Osteocyte (in vitro differentiated cells): ENCODE measurements around the gene ENDOD1. TPM values are rescaled to one million over a fixed set of nuclear protein-coding genes. Genes with fewer than 3 reads are reported as not detected.

Experiments
- DNase-seq: peaks from one replicate; pipeline ENCODE4 v3.0.0; 2021; ENCODE audit warnings: mixed read lengths; ENCODE audit not compliant: unreplicated experiment; ENCODE audit errors: extremely low spot score
- H3K27ac Mint-ChIP-seq: one replicate; pipeline ENCODE4 v1.8.0; 2021; ENCODE audit warnings: mild to moderate bottlenecking, mixed read lengths; ENCODE audit not compliant: unreplicated experiment
- H3K27me3 Mint-ChIP-seq: one replicate; pipeline ENCODE4 v1.8.0; 2021; ENCODE audit warnings: mixed read lengths; ENCODE audit not compliant: unreplicated experiment
- H3K36me3 Mint-ChIP-seq: one replicate; pipeline ENCODE4 v1.8.0; 2021; ENCODE audit warnings: mixed read lengths; ENCODE audit not compliant: unreplicated experiment
- H3K4me1 Mint-ChIP-seq: one replicate; pipeline ENCODE4 v1.8.0; 2021; ENCODE audit warnings: mixed read lengths; ENCODE audit not compliant: unreplicated experiment
- H3K4me3 Mint-ChIP-seq: one replicate; pipeline ENCODE4 v1.8.0; 2021; ENCODE audit warnings: mild to moderate bottlenecking, moderate library complexity, mixed read lengths; ENCODE audit not compliant: unreplicated experiment
- H3K9me3 Mint-ChIP-seq: one replicate; pipeline ENCODE4 v1.8.0; 2021; ENCODE audit warnings: mixed read lengths; ENCODE audit not compliant: unreplicated experiment
- CTCF ChIP-seq: fragments of 200-600 bp; sonication (generic); IDR thresholded peaks from 2 replicates; pipeline ENCODE4 v1.5.0; 2021; ENCODE audit warnings: antibody characterized with exemption, mild to moderate bottlenecking, moderate library complexity
- long read RNA-seq: library from polyadenylated mRNA; unstranded; transcript quantifications from one replicate; pipeline ENCODE4 v2.0.0, GENCODE V29; 2021
- total RNA-seq: library from RNA; stranded (reverse); gene quantifications from 2 replicates; pipeline ENCODE4 v1.2.1, GENCODE V29; 2021

Gene ENDOD1, protein sequence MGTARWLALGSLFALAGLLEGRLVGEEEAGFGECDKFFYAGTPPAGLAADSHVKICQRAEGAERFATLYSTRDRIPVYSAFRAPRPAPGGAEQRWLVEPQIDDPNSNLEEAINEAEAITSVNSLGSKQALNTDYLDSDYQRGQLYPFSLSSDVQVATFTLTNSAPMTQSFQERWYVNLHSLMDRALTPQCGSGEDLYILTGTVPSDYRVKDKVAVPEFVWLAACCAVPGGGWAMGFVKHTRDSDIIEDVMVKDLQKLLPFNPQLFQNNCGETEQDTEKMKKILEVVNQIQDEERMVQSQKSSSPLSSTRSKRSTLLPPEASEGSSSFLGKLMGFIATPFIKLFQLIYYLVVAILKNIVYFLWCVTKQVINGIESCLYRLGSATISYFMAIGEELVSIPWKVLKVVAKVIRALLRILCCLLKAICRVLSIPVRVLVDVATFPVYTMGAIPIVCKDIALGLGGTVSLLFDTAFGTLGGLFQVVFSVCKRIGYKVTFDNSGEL
- 91.6 and 98.0 TPM in 2 replicates for total RNA-seq
- long read RNA-seq, full-length matches to known transcripts: 187 of 273 reads
- long read RNA-seq, partial matches to known transcripts: 0 of 273 reads
- long read RNA-seq, other reads (novel, unspliced or antisense): 86 of 273 reads

GRCh38 chr11:95089620-95090542, at the start of gene ENDOD1:
Gene ENDOD1, plus strand, starts transcription at chr11:95089846. Its CDS starts 82 bp downstream, at chr11:95089928.
- Mint-ChIP-seq H3K27me3 (peaks cover 3% of the 10 kb centered on the region), H3K36me3 (peaks cover 5% of the 10 kb centered on the region), H3K4me1 (peaks cover 56% of the 10 kb centered on the region), H3K4me3 (peak within 1 kb of the TSS; percentile 89), H3K27ac (peak within 1 kb of the TSS; percentile 85), H3K9me3 (no peaks in the 10 kb centered on the region)
- TF ChIP-seq CTCF: peak; percentile 25
- DNase-seq: peak; percentile 91

DNA sequence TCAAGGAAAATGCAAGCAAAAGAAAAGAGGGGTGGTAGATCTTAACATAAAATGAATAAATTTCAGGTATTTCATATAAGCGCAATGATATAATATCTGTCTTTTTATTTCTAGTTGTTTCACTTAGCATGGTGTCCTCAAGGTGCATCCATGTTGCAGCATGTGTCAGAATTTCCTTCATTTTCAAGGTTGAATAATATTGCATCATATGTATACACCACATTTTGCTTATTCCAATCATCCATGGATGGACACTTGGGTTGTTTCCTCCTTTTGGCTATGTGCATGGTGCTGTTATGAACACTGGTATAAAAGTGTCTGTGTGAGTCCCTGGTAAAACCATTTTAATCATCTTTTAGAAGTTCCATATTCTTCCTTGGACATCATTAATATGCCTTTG, 47.4 kb upstream of the ENDOD1 start:
- Mint-ChIP-seq H3K36me3 (no peaks in the 10 kb centered on the region), H3K9me3 (no peaks in the 10 kb centered on the region), H3K4me3 (no peak overlapping the region), H3K27me3 (peaks cover 46% of the 10 kb centered on the region), H3K4me1 (no peaks in the 10 kb centered on the region), H3K27ac (no peak overlapping the region)
- DNase-seq: no peak
- no peak for TF ChIP-seq CTCF

GRCh38 chr11:95042906-95043305, 46.7 kb upstream of the ENDOD1 start:
- H3K36me3 Mint-ChIP-seq: no peaks in the 10 kb centered on the region
- TF ChIP-seq CTCF: no peak
- no peaks in the 10 kb centered on the region for H3K4me1 Mint-ChIP-seq
- no peak overlapping the region for H3K4me3 Mint-ChIP-seq
- H3K27me3 Mint-ChIP-seq: peaks cover 48% of the 10 kb centered on the region
- no peak for DNase-seq
- H3K27ac Mint-ChIP-seq: no peak overlapping the region
- H3K9me3 Mint-ChIP-seq: no peaks in the 10 kb centered on the region

GRCh38 chr11:95044010-95044409, 45.6 kb upstream of the ENDOD1 start:
- Mint-ChIP-seq H3K4me3 (no peak overlapping the region), H3K36me3 (no peaks in the 10 kb centered on the region), H3K27me3 (peaks cover 59% of the 10 kb centered on the region), H3K9me3 (no peaks in the 10 kb centered on the region), H3K27ac (no peak overlapping the region), H3K4me1 (no peaks in the 10 kb centered on the region)
- no peak for DNase-seq
- TF ChIP-seq CTCF: no peak
